ENCODE measurements around the gene SH3BP4.

GRCh38 chr2:234969306-234970098, 17.7 kb downstream of the SH3BP4 start:
- TF ChIP-seq POLR2AphosphoS5 (IDR thresholded peaks at IDR 0.05) (no peak), CTCF (IDR thresholded peaks at IDR 0.05) (no peak), EP300 (IDR thresholded peaks at IDR 0.05; ENCODE audit: low read depth) (no peak)

Data from transverse colon (tissue), 4 donors.